CD4-positive, alpha-beta T cell treated with Interleukin-21 for 1 hour (primary cell): ENCODE measurements around the gene MSS51.

Experiments
- DNase-seq: peaks from one replicate; pipeline ENCODE4 v3.0.0-alpha.2; 2020

The MSS51 gene

GRCh38 chr10:73433538-73433867 is at the start of gene MSS51:
TSS of gene MSS51 (minus strand) at chr10:73433561. CDS start at chr10:73428284, 5,277 bp downstream.
- no peak for DNase-seq

GRCh38 chr10:73480158-73480557 is 46.8 kb upstream of the MSS51 start:
- no peak for DNase-seq

- DNase-seq = peak; percentile 5
Measured at GRCh38 chr10:73478636-73479035, 45.3 kb upstream of the MSS51 start.

- DNase-seq = no peak
Measured at GRCh38 chr10:73471226-73471625, 37.9 kb upstream of the MSS51 start.

- DNase-seq = no peak
Measured at GRCh38 chr10:73469579-73469978, 36.2 kb upstream of the MSS51 start.

- no peak for DNase-seq
Measured at GRCh38 chr10:73467206-73467605, 33.8 kb upstream of the MSS51 start.

GRCh38 chr10:73465978-73466726 is 32.8 kb upstream of the MSS51 start:
- DNase-seq = no peak

GRCh38 chr10:73460897-73461296 is 27.5 kb upstream of the MSS51 start:
- no peak for DNase-seq

- no peak for DNase-seq
Measured at GRCh38 chr10:73459683-73460314, 26.4 kb upstream of the MSS51 start.

GRCh38 chr10:73456187-73456890 is 23.0 kb upstream of the MSS51 start:
- no peak for DNase-seq

GRCh38 chr10:73449113-73449512 is 15.8 kb upstream of the MSS51 start:
- DNase-seq = no peak

- DNase-seq = no peak
Measured at GRCh38 chr10:73448384-73448783, 15.0 kb upstream of the MSS51 start.

GRCh38 chr10:73446926-73447325 is 13.6 kb upstream of the MSS51 start:
- DNase-seq = no peak

- no peak for DNase-seq
Measured at GRCh38 chr10:73444457-73444856, 11.1 kb upstream of the MSS51 start.

GRCh38 chr10:73439605-73440312 is 6.4 kb upstream of the MSS51 start:
- DNase-seq = no peak

- DNase-seq = no peak
Measured at GRCh38 chr10:73439055-73439454, 5.7 kb upstream of the MSS51 start.

- no peak for DNase-seq
Measured at GRCh38 chr10:73432646-73433537, 469 bp downstream of the MSS51 start.

- no peak for DNase-seq
Measured at GRCh38 chr10:73426318-73426717, 7.0 kb downstream of the MSS51 start.

GRCh38 chr10:73424478-73424877 is 8.9 kb downstream of the MSS51 start:
- no peak for DNase-seq

GRCh38 chr10:73423309-73423708 is 10.1 kb downstream of the MSS51 start:
- no peak for DNase-seq

GRCh38 chr10:73416571-73416970 is 16.8 kb downstream of the MSS51 start:
- no peak for DNase-seq

- DNase-seq = peak; percentile 17
Measured at GRCh38 chr10:73414230-73414945, 19.0 kb downstream of the MSS51 start.
